Measurements from ENCODE around the gene PICALM. TPM values are rescaled to one million over a fixed set of nuclear protein-coding genes. Genes with fewer than 3 reads are reported as not detected.
A peak's percentile ranks its signal among the peaks of the same experiment; 100 is the strongest.

The PICALM gene
- total RNA-seq, 1 donor from 2014 or later = 111 TPM

DNA sequence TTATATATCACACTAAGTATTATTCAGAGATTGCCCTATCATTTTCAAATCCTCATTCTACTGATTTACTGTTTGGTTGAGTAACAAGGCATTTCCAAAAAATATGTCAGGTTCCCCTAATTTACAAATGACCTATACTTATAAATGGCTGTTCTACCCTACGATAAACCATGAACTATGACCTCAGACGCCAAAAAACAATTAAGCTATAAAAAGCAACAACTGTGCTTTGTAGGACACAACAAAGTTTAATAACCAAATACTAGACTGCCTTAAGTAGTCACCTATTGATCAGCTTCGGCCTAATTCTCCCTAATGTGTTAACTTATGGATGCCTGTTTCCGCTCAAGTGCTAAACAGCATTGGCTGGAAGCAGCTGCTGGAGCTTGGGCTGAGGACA, 53.2 kb downstream of the PICALM start:
- peaks cover 4% of the 10 kb centered on the region for H3K9me3 Mint-ChIP-seq
- no peak overlapping the region for H3K4me3 Mint-ChIP-seq
- H3K4me1 Mint-ChIP-seq = peaks cover 32% of the 10 kb centered on the region
- H3K27me3 Mint-ChIP-seq (ENCODE audit: low read depth) = no peaks in the 10 kb centered on the region
- TF ChIP-seq, protein P1, sequence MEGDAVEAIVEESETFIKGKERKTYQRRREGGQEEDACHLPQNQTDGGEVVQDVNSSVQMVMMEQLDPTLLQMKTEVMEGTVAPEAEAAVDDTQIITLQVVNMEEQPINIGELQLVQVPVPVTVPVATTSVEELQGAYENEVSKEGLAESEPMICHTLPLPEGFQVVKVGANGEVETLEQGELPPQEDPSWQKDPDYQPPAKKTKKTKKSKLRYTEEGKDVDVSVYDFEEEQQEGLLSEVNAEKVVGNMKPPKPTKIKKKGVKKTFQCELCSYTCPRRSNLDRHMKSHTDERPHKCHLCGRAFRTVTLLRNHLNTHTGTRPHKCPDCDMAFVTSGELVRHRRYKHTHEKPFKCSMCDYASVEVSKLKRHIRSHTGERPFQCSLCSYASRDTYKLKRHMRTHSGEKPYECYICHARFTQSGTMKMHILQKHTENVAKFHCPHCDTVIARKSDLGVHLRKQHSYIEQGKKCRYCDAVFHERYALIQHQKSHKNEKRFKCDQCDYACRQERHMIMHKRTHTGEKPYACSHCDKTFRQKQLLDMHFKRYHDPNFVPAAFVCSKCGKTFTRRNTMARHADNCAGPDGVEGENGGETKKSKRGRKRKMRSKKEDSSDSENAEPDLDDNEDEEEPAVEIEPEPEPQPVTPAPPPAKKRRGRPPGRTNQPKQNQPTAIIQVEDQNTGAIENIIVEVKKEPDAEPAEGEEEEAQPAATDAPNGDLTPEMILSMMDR (conservative IDR thresholded peaks at IDR 0.05) = no peak
- no peak for DNase-seq (ENCODE audit: low read depth, low spot score)
- H3K36me3 Mint-ChIP-seq (ENCODE audit: low read depth) = peaks cover 22% of the 10 kb centered on the region
- H3K27ac Mint-ChIP-seq (ENCODE audit: unreplicated experiment) = peak overlapping the region; percentile 4

DNA sequence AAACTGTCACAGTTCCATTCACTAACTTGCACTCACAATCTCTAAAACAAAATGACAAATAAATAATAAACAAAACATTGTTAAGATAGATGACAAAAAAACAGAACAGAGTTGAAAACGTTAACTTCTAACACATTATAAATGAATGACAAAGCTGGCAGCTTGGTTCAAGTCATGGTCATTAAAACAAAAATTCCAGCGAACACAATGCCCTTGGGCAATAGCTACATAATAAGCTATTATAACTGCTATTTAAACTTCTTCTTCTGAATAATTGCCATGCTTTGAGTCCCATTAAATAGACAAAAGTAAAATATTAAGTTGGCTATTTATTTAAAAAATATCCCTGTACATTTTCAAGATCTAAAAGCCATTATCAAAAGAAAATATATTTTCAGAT, 54.7 kb downstream of the PICALM start:
- TF ChIP-seq, protein P1 (conservative IDR thresholded peaks at IDR 0.05) = no peak
- Mint-ChIP-seq H3K27ac (ENCODE audit: unreplicated experiment) (no peak overlapping the region), H3K4me1 (peaks cover 32% of the 10 kb centered on the region), H3K36me3 (ENCODE audit: low read depth) (peaks cover 18% of the 10 kb centered on the region), H3K4me3 (no peak overlapping the region), H3K9me3 (no peaks in the 10 kb centered on the region), H3K27me3 (ENCODE audit: low read depth) (no peaks in the 10 kb centered on the region)
- no peak for DNase-seq (ENCODE audit: low read depth, low spot score)

DNA sequence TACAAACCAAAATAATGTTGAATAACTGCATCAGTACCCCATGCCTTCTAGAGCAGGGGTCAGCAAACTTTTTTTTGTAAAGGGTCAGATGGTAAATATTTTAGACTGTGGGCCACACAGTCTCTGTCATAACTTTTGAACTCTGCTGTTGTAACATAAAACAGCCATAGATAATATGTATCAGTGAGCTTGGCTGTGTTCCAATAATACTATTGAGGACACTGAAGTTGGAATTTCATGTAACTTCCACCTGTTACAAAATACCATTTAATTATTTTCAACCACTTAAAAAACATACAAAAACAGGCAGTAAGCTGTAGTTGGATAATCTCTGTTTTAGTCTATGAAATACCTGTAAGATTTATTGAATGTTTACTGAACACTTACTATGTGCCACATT, 55.2 kb downstream of the PICALM start:
- Mint-ChIP-seq H3K27ac (ENCODE audit: unreplicated experiment) (no peak overlapping the region), H3K4me3 (no peak overlapping the region), H3K9me3 (no peaks in the 10 kb centered on the region), H3K4me1 (peaks cover 32% of the 10 kb centered on the region), H3K36me3 (ENCODE audit: low read depth) (peaks cover 17% of the 10 kb centered on the region), H3K27me3 (ENCODE audit: low read depth) (no peaks in the 10 kb centered on the region)
- TF ChIP-seq, protein P1 (conservative IDR thresholded peaks at IDR 0.05) = no peak
- DNase-seq (ENCODE audit: low read depth, low spot score) = no peak

DNA sequence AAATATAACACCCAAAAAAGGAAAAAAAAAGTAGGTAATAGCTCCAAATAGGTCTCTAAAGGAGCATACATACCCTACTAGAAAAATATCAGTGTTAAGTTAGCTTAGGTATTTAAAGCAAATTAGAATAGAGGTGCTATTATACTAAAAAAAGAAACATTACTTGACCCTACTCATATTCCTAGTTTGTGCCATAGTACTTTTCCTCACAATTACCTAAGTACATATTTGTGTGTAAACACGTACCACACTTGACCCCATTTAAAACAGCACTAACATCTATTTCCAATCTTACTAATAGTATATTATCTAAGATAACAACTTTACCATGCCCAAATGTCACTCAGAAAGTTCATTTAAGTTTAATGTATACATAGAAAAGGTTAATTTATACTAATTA, 57.7 kb downstream of the PICALM start:
- Mint-ChIP-seq H3K27ac (ENCODE audit: unreplicated experiment) (no peak overlapping the region), H3K4me3 (no peak overlapping the region), H3K9me3 (no peaks in the 10 kb centered on the region), H3K27me3 (ENCODE audit: low read depth) (no peaks in the 10 kb centered on the region), H3K36me3 (ENCODE audit: low read depth) (peaks cover 14% of the 10 kb centered on the region), H3K4me1 (peaks cover 28% of the 10 kb centered on the region)
- TF ChIP-seq, protein P1 (conservative IDR thresholded peaks at IDR 0.05) = no peak
- DNase-seq (ENCODE audit: low read depth, low spot score) = no peak

GRCh38 chr11:86003654-86004053, 65.2 kb downstream of the PICALM start:
- no peak for DNase-seq (ENCODE audit: low read depth, low spot score)
- no peaks in the 10 kb centered on the region for H3K36me3 Mint-ChIP-seq (ENCODE audit: low read depth)
- H3K9me3 Mint-ChIP-seq = no peaks in the 10 kb centered on the region
- H3K4me3 Mint-ChIP-seq = no peak overlapping the region
- no peak overlapping the region for H3K27ac Mint-ChIP-seq (ENCODE audit: unreplicated experiment)
- H3K4me1 Mint-ChIP-seq = no peaks in the 10 kb centered on the region
- H3K27me3 Mint-ChIP-seq (ENCODE audit: low read depth) = no peaks in the 10 kb centered on the region
- TF ChIP-seq, protein P1 (conservative IDR thresholded peaks at IDR 0.05) = no peak

- H3K4me3 Mint-ChIP-seq = no peak overlapping the region
- H3K9me3 Mint-ChIP-seq = no peaks in the 10 kb centered on the region
- H3K27me3 Mint-ChIP-seq (ENCODE audit: low read depth) = no peaks in the 10 kb centered on the region
- H3K4me1 Mint-ChIP-seq = no peaks in the 10 kb centered on the region
- TF ChIP-seq, protein P1 (conservative IDR thresholded peaks at IDR 0.05) = no peak
- H3K36me3 Mint-ChIP-seq (ENCODE audit: low read depth) = no peaks in the 10 kb centered on the region
- DNase-seq (ENCODE audit: low read depth, low spot score) = no peak
- no peak overlapping the region for H3K27ac Mint-ChIP-seq (ENCODE audit: unreplicated experiment)
Measured at GRCh38 chr11:86002431-86002830, 66.5 kb downstream of the PICALM start.
